OCI-LY3 (cell line): ENCODE results near the gene GPR55.

Experiments
- CTCF ChIP-seq: fragments of 200-600, 300-600 bp; sonication (generic); IDR thresholded peaks from 2 replicates; pipeline ENCODE4 v1.5.1; 2014; ENCODE audit warnings: antibody characterized with exemption, low read length, low read depth
- EZH2phosphoT487 ChIP-seq: fragments of 200-600 bp; shearing (Covaris generic); IDR thresholded peaks from 2 replicates; pipeline ENCODE4 v1.6.1; 2018; ENCODE audit warnings: antibody characterized with exemption, mixed run types, low read depth

- TF ChIP-seq CTCF (no peak), EZH2phosphoT487 (no peak)
These were observed 21.6 kb downstream of the GPR55 start for GRCh38 chr2:230903231-230904150.
